ENCODE data around the gene COQ8B.

COQ8B gene

DNA sequence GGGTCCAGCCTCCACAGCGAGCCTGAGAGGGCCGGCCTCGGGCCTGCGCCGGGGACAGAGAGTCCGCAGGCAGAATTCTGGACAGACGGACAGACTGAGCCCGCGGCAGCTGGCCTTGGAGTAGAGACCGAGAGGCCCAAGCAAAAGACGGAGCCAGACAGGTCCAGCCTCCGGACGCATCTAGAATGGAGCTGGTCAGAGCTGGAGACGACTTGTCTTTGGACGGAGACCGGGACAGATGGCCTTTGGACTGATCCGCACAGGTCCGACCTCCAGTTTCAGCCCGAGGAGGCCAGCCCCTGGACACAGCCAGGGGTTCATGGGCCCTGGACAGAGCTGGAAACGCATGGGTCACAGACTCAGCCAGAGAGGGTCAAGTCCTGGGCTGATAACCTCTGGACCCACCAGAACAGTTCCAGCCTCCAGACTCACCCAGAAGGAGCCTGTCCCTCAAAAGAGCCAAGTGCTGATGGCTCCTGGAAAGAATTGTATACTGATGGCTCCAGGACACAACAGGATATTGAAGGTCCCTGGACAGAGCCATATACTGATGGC lies 716 bp upstream of the COQ8B start:
- no peak for DNase-seq

DNA sequence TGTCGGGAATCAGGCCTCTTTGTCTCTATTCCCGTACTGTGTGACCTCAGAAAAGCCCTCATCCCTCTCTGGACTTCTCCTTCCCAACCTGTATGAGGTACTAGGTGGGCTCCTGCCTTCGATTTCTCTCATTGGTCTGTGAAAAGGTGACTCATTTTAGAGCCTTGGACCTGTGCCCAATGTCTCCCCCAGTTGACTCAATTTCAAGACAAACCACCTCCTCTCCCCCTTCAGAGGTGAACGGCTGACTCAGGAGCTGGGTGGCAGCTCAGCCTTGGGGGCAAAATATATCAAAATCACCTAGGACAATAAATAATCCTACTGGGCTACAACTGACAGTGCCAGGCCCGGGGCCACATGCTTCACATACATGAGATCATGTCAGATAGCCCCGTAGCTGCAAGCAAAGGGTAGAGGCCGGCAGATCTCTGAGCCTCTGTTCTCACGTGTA lies 630 bp downstream of the COQ8B start:
- DNase-seq: peak; percentile 80

DNA sequence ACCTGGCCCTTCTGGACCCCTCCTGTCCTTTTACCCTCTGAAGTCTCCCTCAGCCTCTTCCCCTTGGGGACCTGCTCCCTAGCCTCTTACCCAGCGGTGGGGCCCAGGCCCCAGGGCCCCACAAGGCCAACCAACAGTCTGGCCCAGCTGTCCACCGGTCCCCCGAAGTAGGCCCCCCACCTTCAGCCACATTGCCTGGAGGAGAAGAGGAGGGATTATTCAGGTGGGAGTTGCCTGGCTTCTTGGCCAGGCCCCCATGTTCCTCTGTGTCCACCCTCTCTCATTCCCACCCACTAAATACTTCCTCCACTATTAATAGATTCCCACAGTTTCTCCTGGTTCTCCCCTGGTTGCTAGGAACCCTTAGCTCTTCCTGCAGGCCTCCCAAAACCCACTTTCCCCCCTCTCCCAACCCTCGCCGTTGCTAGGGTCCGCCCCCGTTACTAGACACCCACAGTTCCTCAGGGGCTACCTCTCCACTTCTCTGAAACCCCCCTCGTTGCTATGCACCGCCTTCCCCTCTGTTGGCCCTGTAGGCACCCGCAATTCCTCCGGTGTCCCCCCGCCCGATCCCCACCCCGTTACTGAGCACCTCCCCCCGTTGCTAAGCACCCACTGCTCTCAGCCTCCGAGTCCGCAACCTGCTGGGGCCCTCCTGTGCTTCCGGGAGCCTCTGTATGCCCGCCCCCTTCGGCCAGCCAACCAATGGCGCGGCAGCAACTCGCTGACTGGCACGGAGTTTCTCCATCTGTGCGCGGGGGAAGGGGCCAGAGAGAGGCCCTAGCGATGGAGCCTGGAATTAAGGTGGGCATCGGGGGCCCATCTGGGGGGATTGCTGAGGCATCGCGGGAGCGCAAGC lies 2.0 kb downstream of the COQ8B start:
- DNase-seq: peak; percentile 95

DNA sequence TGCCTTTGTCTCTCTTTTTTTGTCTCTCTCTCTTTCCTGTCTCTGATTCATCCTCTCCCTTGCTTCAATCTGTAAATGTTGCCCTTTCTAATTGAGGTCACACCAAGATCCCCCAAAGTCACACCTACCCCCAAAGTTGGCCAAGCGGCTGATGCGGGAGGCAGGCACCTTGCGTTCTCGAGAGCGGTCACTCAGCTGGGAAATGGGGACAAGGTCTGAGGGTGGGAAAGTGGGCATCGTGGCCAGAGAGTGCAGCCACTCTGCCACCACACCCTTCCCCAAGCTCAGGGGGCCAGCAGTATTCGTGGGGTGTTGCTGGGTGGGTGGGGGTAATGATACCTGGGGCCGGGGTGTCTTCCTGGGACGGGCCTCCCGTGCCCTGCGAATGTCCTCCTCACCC lies 2.7 kb downstream of the COQ8B start:
- no peak for DNase-seq

DNA sequence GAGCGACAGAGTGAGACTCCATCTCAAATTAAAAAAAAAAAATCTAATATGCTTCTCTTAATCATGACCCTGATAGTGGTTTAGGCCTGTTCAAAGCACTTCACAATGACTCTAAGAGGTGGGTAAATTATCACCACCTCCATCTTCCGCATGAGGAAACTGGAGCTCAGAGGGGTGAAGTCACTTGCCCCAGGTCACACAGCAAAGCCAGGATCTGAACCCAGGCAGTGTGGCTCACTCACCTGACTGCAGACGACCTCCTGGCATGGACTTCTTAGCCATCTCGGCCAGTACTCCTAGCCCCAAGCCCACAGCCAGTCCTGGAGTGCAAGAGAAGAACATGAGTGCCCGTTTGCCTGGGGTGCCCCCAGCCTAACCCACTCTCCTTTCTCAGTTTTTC lies 6.9 kb downstream of the COQ8B start:
- DNase-seq: no peak

DNA sequence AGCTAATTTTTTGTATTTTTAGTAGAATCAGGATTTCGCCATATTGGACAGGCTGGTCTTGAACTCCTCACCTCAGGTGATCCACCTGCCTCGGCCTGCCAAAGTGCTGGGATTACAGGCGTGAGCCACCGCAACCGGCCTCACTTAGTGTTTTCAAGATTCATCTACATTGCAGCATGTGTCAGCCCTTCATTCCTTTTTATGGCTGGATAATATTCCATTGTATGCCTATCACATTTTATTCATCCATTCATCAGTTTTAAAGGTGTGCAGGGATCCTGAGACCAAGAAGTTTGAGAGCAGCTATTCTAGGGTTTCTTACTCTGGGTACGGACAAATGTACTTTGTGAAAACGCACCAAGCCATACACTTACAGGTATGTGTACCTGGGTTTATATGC lies 9.1 kb downstream of the COQ8B start:
- no peak for DNase-seq

DNA sequence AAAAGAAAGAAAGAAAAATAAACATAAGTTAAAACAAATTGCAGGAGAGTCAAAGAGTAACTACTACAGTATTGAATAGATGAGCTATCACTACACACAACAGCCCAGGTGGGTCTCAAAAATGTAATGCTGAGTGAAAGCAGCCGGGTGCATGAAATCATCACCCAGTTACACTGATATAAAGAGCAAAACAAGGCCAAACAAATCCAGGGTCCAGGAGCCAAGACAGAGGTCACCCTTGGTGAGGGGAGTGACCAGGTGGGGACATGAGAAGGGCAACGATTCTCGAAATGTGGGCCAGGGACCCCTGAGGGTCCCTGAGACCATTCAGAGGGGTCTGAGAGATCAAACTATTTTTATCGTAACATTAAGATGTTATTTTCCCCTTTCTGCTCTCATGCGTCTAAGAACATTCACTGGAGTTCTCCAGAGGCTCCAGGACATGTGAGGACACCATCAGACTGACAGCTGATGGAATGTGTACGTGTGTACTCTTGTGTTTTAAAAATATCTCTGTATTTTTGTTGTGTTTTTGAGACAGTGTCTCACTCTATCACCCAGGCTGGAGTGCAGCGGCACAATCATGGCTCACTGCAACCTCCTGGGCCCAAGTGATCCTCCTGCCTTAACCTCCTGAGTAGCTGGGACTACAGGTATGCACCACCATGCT lies 10.6 kb downstream of the COQ8B start:
- DNase-seq: no peak

DNA sequence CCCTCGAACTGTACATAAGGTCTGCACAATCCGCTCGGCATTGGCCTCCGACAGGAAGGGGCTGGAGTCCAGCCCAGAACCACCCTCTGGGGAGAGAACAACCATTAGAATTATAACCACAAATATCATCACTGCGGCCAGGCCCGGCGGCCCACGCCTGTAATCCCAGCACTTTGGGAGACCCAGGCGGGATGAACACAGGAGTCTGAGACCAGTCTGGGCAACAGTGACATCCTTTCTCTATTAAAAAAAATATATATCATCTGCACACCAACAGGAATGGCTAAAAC lies 11.4 kb downstream of the COQ8B start:
- DNase-seq: no peak

DNA sequence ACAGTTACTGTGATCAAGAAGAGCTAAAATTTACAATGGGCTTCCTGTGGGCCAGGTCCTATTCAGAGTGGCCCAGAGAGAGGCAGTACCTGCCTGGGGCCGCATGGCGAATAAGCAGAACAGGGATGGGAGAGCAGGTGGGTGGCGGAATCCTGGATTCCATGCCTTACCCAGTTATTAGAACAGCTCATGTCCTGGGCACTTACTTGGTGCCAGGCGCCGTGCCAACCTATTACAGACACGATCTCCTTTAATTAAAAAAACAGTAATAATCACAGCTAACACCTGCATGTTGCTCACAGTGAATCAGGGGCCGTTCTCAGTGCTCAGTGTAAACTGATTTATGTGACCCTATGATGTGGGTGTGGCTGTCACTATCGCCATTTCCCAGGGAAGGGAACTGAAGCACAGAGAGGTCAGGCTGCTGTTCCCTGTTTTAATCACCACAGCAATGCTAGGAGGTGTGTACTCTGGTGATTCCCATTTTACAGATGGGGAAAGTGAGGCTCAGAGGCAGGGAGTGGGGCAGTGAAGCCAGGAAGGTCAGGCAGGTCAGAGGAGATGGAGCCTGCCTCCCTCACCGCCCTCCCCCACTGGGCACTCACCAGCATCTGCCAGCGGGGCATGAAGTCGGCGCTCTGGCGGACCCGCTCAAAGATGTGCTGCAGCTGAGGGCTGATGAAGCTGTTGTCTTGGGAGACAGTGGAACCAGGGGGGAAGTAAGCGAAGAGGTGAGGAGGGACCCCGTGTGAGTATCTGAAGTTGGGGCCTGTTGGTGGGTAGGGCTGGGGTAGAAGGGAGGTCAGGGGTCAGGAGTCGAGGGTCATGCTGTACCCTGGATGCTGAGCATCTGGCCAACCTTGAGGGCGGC lies 12.0 kb downstream of the COQ8B start:
- DNase-seq: no peak

DNA sequence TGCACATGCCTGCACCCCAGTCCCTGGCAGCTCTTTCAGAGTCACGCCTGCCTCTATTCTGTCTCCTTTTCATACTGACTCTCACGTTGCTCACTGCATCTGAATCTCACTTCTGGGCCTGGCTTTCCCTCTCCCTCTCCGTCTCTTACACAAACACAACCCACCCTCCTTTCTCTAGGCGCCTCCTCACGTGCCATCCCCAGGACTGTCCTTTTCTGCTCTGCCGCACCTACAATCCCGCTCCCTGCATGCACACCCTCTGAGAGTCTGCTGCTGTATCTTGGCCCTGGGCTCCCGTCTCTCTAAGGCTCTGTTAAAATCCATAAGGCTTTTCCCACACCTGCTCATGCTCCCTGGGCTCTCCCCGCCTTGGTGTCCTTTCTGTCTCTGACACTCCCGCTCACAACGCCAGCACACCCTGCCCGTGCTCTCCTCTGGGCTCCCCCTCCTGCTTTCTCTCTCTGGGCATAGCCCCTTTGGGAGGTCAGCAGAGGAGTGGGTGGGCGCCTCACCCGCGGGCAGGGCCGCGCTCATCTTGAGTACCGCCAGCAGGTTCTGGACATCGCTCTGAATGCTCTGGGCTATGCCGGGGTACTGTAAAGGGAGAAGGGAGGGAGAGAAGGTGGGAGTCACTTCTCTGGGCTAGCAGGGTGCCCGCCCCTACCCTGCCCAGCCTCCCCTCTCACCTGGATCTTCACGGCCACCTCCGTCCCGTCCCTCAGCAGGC lies 13.5 kb downstream of the COQ8B start:
- DNase-seq: no peak

DNA sequence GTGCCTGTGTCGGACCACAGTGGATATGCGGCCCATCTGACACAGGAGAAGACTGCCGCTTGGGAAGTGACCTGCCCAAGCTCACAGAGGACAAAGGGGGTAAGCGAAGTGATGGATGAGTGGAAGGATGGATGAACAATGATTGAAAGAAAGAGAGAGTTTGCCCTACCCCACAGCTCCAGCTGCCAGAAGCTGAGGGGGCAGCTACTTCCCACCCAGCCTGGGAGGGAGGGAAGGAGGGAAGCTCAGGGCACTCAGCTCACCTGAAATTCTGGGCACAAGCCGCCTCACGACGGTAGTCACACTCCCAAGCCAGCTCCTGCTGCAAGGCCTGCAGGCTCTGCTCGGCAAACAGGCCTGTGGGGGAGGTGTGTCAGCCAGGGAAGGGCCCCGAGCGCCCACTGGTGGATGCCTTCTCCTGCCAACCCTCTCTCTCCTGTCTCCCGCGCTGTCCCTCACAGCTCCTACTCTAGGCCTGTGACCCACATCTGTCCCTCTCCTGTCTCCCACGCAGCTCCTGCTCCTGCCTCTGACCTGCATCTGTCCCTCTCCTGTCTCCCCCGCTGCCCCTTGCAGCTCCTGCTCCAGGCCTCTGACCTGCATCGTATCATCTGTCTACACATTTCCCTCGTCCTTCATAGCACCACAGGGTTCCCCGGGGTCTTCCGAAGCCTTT lies 14.2 kb downstream of the COQ8B start:
- DNase-seq: no peak

DNA sequence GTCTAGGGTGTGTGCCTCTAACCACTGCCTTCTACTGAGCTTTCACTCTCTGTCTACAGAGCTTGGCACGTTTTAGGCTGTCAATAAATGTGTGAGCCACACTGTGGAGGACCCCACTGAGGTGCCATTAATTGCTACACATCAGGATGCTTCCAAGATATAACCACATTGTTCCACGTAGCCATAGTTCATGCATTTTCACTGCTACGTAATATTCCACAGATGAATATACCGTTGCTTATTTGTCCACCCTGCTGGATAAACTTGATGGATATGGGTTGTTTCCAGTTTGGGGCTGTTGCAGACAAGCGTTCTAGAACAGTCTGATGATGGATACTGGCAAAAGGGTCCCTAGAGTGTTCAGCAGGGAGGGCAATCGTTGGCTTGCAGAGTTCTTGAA lies 14.9 kb downstream of the COQ8B start:
- DNase-seq: no peak

DNA sequence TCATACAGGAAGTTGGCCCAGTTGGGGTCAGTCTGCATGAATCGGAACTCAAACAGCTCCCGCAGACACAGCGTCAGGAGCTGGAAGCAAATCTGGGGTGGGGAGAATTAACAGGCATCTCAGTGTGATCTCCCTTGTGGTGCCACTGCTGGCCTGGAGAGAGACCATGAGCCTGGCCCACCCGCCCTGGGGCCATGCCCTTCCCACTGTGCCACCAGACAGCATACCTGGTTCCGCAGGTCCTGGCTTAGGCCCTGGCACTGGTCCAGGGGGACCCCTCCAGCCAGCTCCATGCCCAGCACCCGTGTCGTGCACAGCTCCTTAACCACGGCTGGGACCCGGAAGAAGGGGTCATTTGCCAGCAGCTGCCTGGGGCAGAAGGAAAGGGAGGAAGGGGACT lies 16.6 kb downstream of the COQ8B start:
- no peak for DNase-seq

DNA sequence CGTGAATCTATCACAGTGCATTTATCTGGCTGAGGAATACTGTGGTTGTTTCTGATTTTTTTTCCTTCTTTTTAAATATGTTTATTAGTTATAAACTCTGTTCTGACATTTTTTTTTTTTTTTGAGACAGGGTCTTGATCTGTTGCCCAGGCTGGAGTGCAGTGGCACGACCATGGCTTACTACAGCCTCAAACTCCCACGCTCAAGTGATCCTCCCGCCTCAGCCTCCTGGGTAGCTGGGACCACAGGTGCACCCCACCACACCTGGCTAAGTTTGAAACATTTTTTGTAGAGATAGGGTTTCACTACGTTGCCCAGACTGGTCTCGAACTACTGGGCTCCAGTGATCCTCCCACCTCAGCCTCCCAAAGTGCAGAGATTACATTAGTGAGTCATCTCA lies 19.7 kb downstream of the COQ8B start:
- no peak for DNase-seq

DNA sequence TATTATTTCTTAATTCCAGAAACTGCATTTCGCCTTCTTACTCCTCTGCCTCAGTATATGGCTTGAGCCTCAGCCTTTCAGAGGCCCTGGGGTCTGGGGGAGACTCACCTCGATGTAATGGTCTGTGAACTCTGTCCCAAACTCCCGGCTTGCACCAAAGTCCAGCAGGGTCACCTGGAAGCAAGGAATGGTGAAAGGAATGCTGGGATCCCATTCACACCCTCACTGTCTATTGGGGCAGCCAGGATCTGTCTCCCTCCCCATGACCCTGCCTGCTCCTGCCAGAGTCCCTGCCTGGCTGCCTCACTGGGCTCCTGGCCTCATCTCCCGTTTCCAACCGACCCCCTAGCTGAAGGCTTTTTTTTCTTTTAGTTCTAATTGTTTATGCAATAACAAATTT lies 20.8 kb downstream of the COQ8B start:
- DNase-seq: no peak

DNA sequence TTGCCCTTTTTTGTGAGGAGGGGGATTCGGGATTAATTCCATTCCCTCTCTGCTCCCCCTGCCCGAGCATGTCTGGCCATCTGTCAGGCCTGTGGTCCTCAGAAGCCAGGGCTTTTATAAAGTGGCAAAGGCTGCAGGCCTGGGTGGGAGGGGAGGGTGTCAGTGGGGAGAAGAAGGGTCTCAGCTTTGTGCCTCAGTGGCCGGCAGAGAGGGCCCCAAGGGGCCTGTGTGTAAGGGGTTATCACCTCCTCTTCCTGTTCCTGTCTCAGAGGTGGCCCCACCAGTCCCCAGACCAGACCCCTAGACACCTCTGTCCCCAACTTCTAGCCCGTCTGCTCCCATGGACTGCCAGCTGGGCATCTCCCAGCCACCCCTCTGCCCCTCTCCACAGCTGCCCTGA lies 22.8 kb downstream of the COQ8B start:
- DNase-seq: no peak

DNA sequence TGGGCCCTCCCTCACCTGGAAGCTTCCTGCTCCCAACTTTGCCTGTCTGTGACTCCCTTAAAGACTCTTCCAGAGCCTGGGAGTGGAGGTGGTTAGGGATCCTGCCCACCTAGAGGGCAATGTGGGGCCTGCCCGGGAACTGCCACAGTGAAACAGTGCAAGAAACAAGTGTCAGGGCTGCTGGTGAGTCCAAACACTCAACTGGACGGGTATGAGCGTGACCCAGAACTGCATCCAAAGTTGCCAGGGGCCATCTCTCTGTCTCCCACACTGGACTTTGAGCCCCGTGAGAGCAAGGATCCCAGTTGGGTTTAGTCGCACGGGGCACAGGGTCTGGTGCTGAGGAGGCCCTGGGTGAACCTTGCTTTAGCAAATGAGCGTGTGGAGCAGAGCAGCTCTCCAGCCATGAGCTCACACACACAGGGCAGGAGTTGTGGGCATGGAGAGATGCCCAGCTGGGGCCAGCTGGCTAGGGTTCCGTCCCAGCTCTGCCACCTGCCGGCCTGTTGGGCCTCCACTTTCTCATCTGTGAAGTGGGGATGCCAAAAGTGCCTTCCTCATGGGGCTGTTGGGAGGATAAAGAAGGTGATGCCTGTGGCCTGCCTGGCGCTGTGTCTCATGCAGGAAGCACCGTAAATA lies 23.4 kb downstream of the COQ8B start:
- no peak for DNase-seq

DNA sequence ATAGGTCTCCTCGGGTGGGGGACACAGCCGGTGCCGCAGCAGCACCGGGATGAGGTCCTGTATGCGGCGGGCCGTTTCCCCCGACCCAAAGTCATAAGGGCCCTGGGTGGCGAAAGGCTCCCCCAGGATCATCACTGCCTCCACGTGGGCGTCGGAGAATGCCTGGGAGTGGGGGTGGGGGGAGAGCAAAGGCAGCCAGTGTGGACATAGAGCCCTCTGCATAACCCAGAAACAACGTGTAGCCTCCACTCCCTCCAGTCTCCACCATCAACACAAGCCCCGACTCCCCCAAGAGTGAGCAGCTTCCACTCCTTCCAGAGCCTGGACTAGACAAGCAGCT lies 24.5 kb downstream of the COQ8B start:
- DNase-seq: no peak

DNA sequence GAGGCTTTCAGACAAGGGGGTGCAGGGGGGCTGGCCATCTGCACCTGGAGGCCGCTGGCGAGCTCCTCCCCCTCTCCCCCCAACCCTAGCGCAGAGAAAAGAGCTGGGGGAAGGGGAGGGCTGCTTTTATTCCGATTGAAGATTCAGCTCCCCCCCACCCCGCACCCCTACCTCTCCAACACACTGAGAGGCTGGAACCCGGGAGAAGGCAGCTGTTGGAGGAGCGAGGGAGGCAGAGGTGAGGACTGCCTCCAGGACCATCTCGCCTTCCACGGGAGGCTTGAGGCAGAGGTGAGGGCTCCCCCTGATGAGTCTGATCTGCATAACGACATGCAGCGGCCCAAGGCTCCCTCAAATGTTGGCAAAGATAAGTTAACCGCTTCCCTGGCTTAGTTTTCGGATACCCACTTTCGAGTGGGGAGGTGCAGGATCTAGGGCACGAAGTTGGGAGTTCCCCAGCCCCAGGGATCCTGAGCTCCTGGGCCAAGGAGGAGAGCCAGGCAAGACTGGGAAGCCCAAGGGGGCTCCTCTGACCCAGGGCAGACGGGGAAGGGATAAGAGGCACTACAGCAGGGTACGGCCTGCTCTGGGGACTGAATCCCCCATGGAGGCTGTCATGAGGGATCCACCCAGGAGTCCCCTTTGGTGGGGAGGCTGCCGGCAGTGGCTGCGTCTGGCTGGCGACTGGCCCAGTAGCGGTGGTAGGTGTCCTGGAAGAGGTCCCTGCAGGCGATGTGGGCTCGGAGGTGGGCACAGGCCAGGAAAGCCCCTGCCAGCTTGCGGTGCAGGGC lies 25.1 kb downstream of the COQ8B start:
- DNase-seq: peak; percentile 35

DNA sequence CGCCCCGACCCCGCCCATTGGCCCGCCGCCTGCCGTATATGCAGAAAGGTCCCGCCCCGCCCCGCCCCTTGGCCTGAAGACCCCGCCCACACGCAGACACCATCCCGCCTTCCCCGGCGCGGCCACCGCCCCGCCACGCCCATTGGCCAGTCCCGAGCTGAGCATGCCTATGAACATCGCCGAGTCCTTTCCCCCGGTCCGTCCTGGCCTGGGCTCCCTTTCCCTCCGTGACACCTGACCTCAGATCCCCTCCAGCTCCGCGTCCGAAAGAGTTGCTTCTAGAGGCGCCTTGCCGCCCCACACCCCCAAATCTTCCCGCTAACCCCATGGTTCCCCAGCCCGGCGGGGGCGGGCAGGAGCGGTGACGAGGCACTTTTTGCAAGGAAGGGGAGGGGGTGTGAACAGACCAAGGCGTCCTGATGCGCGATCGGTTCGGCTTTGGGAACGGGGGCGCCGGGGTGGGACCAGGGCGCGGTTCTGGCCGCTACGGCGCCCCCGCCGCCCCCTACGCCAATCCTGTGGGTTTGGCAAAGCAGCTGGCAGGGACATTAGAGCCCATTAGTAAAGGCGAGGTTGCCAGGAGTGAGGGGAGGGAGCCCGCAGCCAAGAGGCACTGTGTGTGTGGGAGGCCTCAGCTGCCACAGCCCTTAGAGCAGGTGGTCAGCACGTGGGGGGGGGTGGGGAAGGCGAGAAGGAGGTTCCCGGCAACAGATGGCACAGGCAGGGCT lies 25.8 kb downstream of the COQ8B start:
- peak; percentile 93 for DNase-seq

All from activated CD4-positive, alpha-beta T cell treated with anti-CD3 and anti-CD28 coated beads for 48 hours (primary cell).